ENCODE data around the gene LRFN3.

- TF ChIP-seq SUZ12 (IDR thresholded peaks at IDR 0.05; ENCODE audit: extremely low read depth, insufficient read depth, insufficient read length), result no peak
- TF ChIP-seq ZNF274 (IDR thresholded peaks at IDR 0.05; ENCODE audit: low read depth, low read length), result no peak
Observed at GRCh38 chr19:35929876-35930275, 6.3 kb upstream of the LRFN3 start.
